Kidney epithelial cell (primary cell): ENCODE data around the gene PRLH. TPM values are rescaled to one million over a fixed set of nuclear protein-coding genes. Genes with fewer than 3 reads are reported as not detected.

Source experiments
- DNase-seq: peaks from one replicate; pipeline ENCODE4 v3.0.0-alpha.2; 2010; ENCODE audit warnings: low read depth
- H3K27me3 ChIP-seq: 2 replicates; pipeline ENCODE4 v1.6.0; 2011; ENCODE audit warnings: low read length; ENCODE audit not compliant: control insufficient read depth, insufficient read depth
- H3K36me3 ChIP-seq: 2 replicates; pipeline ENCODE4 v1.5.1; 2011; ENCODE audit warnings: low read length; ENCODE audit not compliant: control insufficient read depth, insufficient read depth
- H3K4me3 ChIP-seq: 2 replicates; pipeline ENCODE4 v1.5.1; 2011; ENCODE audit warnings: low read depth, mild to moderate bottlenecking, control low read depth, low read length
- CTCF ChIP-seq: IDR thresholded peaks from 2 replicates; pipeline ENCODE4 v1.5.1; 2011; ENCODE audit warnings: mild to moderate bottlenecking, moderate library complexity, low read length, control low read depth, inconsistent platforms; ENCODE audit not compliant: insufficient read depth, poor library complexity, severe bottlenecking
- total RNA-seq: library from RNA; depleted of rRNA; stranded (reverse); fragments of >200 nt; gene quantifications from 2 replicates; pipeline ENCODE4 v1.2.3, GENCODE V29; 2015

Gene PRLH
- total RNA-seq, 1 donor from 2014 or later = not detected

DNA sequence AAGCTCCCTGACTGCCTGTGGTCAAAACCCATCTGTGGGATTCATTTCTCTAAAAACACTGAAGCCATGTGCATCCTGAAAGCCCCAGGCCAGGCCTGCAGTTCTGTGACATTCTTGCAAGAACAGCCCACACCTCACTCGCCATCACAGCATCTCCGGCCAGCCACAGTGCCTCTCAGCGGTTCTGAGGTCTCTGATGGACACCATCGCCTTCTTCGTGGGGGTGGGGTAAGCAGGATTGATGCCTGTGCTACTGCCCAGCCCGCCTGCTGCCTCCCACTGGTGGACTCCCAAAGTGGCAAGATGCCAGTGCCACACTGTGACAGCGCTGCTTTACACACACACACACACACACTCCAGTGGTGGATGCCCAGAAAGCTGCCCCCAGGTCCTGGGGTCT lies 5.2 kb upstream of the PRLH start:
- Histone ChIP-seq H3K36me3 (no peaks in the 10 kb centered on the region), H3K27me3 (peaks cover 11% of the 10 kb centered on the region), H3K4me3 (no peak overlapping the region)
- no peak for DNase-seq
- no peak for TF ChIP-seq CTCF

- TF ChIP-seq CTCF = no peak
Observed at GRCh38 chr2:237563816-237564215, 2.6 kb upstream of the PRLH start.

GRCh38 chr2:237564526-237565131 lies 1.7 kb upstream of the PRLH start:
- DNase-seq = no peak

More at GRCh38 chr2:237563816-237564215, 2.6 kb upstream of the PRLH start:
- Histone ChIP-seq H3K36me3 (no peaks in the 10 kb centered on the region), H3K27me3 (peaks cover 13% of the 10 kb centered on the region), H3K4me3 (no peak overlapping the region)
- no peak for DNase-seq

GRCh38 chr2:237565974-237566373 lies 400 bp upstream of the PRLH start:
- no peak overlapping the region for H3K4me3 ChIP-seq
- TF ChIP-seq CTCF = no peak
- no peaks in the 10 kb centered on the region for H3K36me3 ChIP-seq
- H3K27me3 ChIP-seq = peaks cover 13% of the 10 kb centered on the region
- no peak for DNase-seq

More at GRCh38 chr2:237564526-237565131, 1.7 kb upstream of the PRLH start:
- no peaks in the 10 kb centered on the region for H3K36me3 ChIP-seq
- H3K27me3 ChIP-seq = peaks cover 13% of the 10 kb centered on the region
- no peak for TF ChIP-seq CTCF
- no peak overlapping the region for H3K4me3 ChIP-seq

DNA sequence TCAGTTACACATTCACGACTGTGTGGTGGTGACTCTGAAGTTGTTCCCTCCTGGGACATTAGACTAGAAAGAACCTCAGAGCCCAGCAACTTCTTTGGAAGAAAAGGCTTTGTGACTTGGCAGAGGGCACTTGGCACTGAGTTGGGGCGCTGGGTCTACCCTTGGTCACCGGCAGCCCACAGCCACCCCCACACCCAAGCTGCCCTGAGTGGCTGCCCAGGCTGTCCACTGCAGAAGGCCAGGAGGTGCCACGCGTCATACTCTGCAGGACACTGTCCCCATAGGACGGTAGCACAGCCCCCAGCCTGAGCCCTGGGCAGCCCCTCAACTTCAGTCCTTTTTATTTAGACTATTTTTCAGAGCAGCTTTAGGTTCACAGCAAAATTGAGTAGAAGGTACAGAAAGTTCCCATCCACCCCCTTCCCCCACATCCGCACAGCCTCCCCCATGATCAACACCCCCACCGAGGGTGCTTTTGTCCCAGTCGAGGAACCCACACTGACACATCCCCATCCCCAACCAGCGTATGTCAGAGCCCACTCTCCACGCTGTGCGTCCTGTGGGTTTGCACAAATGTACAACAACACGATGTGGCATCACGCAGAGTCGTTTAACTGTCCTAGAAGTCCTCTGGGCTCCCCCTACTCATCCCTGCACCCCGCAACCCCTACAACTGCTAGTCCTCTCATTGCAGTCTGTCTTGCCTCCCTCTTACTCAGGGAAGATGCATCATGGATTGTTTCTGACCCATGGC lies 1.1 kb downstream of the PRLH start:
- H3K4me3 ChIP-seq = no peak overlapping the region
- peaks cover 13% of the 10 kb centered on the region for H3K27me3 ChIP-seq
- H3K36me3 ChIP-seq = no peaks in the 10 kb centered on the region
- DNase-seq = no peak
- no peak for TF ChIP-seq CTCF

DNA sequence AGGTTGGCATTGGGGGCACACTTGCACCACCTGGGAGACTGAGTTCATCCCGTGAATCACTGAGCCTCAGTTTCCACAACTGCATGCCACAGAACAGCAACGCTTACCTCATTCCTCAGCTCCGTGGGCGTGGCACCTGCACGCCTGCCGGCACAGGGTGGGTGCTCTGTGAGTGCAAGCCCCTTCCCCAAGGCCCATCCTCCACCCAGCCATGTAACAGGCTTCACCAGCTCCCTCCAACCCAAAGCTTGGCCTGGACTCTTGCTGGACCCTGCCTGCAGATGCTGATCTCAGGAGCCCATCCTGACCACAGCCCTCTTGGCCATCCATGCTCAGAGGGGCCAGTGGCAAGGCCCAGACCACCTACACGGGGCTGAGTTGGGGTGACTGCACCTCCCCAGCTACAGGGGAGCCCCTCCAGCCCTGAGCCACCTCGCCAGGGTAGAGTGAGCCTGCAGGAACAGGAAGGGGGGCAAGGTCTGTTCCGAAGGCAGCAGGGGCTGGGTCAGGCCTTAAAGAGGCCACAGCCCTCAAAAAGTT lies 1.8 kb downstream of the PRLH start:
- TF ChIP-seq CTCF = no peak
- Histone ChIP-seq H3K27me3 (peaks cover 11% of the 10 kb centered on the region), H3K36me3 (no peaks in the 10 kb centered on the region), H3K4me3 (no peak overlapping the region)
- no peak for DNase-seq
